ENCODE results near the gene SEMA4A.
A peak's percentile ranks its signal among the peaks of the same experiment; 100 is the strongest.
"Not testable (repeated sequence)": the region's sequence is repeated elsewhere in the genome, so short reads cannot be mapped to it uniquely, and the experiment has no call there.

The SEMA4A gene

GRCh38 chr1:156115514-156116374, 37.6 kb upstream of the SEMA4A start:
- TF ChIP-seq CTCF (IDR thresholded peaks at IDR 0.05; ENCODE audit: control insufficient read depth, extremely low read depth, insufficient read depth) = no peak
- H3K4me3 ChIP-seq (ENCODE audit: low read depth, low read length) = peak overlapping the region; percentile 97
- no peak for DNase-seq (ENCODE audit: low read depth)

GRCh38 chr1:156116731-156117130, 36.7 kb upstream of the SEMA4A start:
- not testable (repeated sequence) for H3K4me3 ChIP-seq (ENCODE audit: low read depth, low read length); DNase-seq (ENCODE audit: low read depth)

- no peak for TF ChIP-seq CTCF (IDR thresholded peaks at IDR 0.05; ENCODE audit: control insufficient read depth, extremely low read depth, insufficient read depth)
- H3K4me3 ChIP-seq (ENCODE audit: low read depth, low read length) = no peak overlapping the region
- DNase-seq (ENCODE audit: low read depth) = no peak
Observed at GRCh38 chr1:156117414-156118176, 35.8 kb upstream of the SEMA4A start.

DNA sequence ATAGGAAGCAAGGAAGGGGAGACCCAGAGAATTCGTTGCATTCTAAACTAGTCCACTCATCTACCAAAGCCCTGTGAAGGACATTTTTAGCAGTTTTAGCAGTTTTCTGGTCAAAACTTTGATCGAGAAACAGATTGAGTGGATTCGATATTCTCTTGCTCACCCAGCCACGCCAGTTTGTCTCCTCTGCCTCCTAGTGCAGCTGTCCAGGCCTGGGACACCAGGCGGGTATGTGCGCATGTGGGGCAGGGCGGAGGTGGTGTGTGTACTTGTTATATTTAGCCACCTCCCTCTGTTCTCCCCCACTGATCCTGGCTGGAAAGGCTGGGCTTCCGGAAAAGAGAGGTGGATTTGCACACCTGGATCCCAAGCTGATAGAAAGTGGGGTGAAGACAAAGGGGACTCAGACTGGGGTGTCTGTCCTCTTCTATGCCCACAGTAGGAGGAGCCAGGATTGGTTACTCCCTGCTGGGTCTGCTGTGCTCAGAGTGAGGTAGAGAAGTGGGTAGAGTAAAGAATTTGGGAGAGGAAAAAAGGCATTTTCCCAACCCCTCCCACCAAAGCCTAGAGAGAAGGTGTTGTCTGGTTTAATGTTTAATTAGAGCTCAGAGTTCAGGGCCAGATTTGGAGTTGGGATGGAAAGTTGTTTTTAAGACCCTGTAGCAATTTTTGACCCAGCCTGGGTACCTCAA, 35.1 kb upstream of the SEMA4A start:
- no peak overlapping the region for H3K4me3 ChIP-seq (ENCODE audit: low read depth, low read length)
- TF ChIP-seq CTCF (IDR thresholded peaks at IDR 0.05; ENCODE audit: control insufficient read depth, extremely low read depth, insufficient read depth) = no peak
- no peak for DNase-seq (ENCODE audit: low read depth)

- no peak for TF ChIP-seq CTCF (IDR thresholded peaks at IDR 0.05; ENCODE audit: control insufficient read depth, extremely low read depth, insufficient read depth)
- DNase-seq (ENCODE audit: low read depth) = no peak
- no peak overlapping the region for H3K4me3 ChIP-seq (ENCODE audit: low read depth, low read length)
Observed at GRCh38 chr1:156119503-156120209, 33.7 kb upstream of the SEMA4A start.

DNA sequence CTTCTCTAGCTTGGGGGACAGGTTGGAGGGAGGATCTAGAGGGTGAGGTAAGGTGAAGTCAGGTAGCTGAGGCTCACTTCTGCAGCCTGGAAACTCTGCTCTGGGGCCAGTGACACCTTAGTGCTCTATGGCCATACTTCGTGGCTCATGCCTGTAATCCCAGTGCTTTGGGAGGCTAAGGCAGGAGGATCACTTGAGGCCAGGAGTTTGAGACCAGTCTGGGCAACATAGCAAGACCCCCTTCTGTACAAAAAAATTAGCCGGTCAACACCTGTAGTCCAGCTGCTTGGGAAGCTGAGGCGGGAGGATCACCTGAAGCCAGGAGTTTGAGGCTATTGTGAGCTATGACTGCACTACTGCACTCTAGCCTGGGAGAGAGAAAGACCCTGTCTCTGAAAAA, 33.1 kb upstream of the SEMA4A start:
- no peak for DNase-seq (ENCODE audit: low read depth)
- no peak for TF ChIP-seq CTCF (IDR thresholded peaks at IDR 0.05; ENCODE audit: control insufficient read depth, extremely low read depth, insufficient read depth)
- no peak overlapping the region for H3K4me3 ChIP-seq (ENCODE audit: low read depth, low read length)

DNA sequence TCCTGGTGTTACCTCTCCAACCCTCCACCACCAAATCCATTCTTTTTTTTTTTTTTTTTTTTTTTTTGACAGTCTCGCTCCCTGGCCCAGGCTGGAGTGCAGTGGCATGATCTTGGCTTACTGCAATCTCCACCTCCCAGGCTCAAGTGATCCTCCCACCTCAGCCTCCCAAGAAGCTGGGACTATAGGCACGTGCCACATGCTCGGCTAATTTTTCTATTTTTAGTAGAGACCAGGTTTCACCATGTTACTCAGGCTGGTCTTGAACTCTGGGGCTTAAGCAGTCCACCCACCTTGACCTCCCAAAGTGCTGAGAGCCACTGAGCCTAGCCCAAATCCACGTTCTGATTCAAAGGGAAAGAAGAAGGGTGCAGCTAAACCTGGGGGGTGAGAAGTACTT, 32.4 kb upstream of the SEMA4A start:
- not testable (repeated sequence) for DNase-seq (ENCODE audit: low read depth); H3K4me3 ChIP-seq (ENCODE audit: low read depth, low read length)

Data from LNCaP clone FGC (cell line).